Measurements from ENCODE around the gene ACAD11. TPM values are rescaled to one million over a fixed set of nuclear protein-coding genes. Genes with fewer than 3 reads are reported as not detected.

The ACAD11 gene
- total and polyA plus RNA-seq, 2 experiments from 2014 or later, result 31.7 to 40.1 TPM

DNA sequence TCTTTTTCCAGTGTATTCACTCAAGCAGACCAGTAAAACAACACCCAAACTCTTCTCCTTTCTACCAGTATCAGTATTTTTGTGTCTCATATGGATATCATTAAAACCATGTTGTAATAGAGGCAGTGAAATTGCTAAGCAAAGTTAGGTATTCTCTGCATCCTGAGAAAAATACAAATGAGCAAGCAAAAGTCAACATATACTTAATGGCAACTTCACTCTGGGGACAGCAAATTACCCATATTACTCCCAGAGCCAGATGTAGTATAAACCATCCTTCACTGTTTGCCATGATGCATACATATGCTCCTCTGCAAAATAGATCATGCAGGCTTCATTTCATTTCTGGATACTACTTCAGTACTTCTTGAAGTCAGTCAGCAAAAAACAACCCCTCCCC lies 22.6 kb upstream of the ACAD11 start:
- no peak for DNase-seq (ENCODE audit: low read depth in 1 of 2, low spot score in 1 of 2)
- H3K36me3 ChIP-seq, result peaks cover 66% of the 10 kb centered on the region
- no peaks in the 10 kb centered on the region for H3K4me1 ChIP-seq (ENCODE audit: low read depth)
- H3K9me3 ChIP-seq (ENCODE audit: low read depth), result no peaks in the 10 kb centered on the region
- TF ChIP-seq, protein P1, sequence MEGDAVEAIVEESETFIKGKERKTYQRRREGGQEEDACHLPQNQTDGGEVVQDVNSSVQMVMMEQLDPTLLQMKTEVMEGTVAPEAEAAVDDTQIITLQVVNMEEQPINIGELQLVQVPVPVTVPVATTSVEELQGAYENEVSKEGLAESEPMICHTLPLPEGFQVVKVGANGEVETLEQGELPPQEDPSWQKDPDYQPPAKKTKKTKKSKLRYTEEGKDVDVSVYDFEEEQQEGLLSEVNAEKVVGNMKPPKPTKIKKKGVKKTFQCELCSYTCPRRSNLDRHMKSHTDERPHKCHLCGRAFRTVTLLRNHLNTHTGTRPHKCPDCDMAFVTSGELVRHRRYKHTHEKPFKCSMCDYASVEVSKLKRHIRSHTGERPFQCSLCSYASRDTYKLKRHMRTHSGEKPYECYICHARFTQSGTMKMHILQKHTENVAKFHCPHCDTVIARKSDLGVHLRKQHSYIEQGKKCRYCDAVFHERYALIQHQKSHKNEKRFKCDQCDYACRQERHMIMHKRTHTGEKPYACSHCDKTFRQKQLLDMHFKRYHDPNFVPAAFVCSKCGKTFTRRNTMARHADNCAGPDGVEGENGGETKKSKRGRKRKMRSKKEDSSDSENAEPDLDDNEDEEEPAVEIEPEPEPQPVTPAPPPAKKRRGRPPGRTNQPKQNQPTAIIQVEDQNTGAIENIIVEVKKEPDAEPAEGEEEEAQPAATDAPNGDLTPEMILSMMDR (IDR thresholded peaks at IDR 0.05; ENCODE audit: low read depth, low read length), result no peak
- no peaks in the 10 kb centered on the region for H3K27me3 ChIP-seq
- H3K4me3 ChIP-seq, result no peak overlapping the region
- no peak overlapping the region for H3K27ac ChIP-seq

DNA sequence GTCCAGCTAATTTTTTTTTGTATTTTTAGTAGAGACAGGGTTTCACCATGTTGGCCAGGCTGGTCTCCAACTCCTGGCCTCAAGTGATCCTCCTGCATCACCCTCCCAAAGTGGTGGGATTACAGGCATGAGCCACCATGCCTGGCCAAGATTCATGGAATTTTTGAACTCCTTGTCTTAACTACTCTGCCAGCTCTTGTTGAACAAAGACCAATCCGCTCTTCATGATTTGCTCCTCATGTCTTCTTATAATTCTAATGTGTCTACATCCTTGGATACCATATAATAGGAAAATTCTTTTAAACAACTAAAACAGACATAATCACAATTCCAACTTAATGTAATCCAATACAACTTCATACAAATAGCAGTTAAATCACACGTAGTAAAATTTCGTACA lies 21.8 kb upstream of the ACAD11 start:
- Histone ChIP-seq H3K9me3 (ENCODE audit: low read depth) (no peaks in the 10 kb centered on the region), H3K27ac (no peak overlapping the region), H3K36me3 (peaks cover 66% of the 10 kb centered on the region), H3K4me3 (no peak overlapping the region), H3K27me3 (no peaks in the 10 kb centered on the region), H3K4me1 (ENCODE audit: low read depth) (no peaks in the 10 kb centered on the region)
- TF ChIP-seq, protein P1 (IDR thresholded peaks at IDR 0.05; ENCODE audit: low read depth, low read length), result no peak
- DNase-seq (ENCODE audit: low read depth in 1 of 2, low spot score in 1 of 2), result no peak

DNA sequence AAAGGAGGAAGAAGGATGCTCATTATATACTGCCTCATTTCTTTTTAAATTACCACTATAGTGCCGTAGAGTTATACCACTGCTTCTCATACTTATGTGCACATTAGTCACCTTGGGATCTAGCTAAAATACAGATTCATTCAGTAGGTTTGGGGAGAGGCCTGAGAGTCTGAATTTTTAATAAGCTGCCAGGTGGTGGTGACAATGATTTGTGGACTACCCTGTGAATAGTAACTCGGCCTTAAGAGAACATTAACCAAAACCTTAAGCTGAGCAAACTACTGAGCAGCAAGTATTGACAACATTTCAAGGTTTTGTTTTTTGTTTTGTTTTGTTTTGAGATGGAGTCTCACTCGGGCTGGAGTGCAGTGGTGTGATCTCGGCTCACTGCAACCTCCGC lies 20.3 kb upstream of the ACAD11 start:
- TF ChIP-seq, protein P1 (IDR thresholded peaks at IDR 0.05; ENCODE audit: low read depth, low read length), result no peak
- H3K36me3 ChIP-seq, result peaks cover 70% of the 10 kb centered on the region
- H3K4me3 ChIP-seq, result no peak overlapping the region
- H3K27me3 ChIP-seq, result no peaks in the 10 kb centered on the region
- no peak for DNase-seq (ENCODE audit: low read depth in 1 of 2, low spot score in 1 of 2)
- peak overlapping the region; percentile 49 for H3K27ac ChIP-seq
- H3K4me1 ChIP-seq (ENCODE audit: low read depth), result no peaks in the 10 kb centered on the region
- H3K9me3 ChIP-seq (ENCODE audit: low read depth), result no peaks in the 10 kb centered on the region

DNA sequence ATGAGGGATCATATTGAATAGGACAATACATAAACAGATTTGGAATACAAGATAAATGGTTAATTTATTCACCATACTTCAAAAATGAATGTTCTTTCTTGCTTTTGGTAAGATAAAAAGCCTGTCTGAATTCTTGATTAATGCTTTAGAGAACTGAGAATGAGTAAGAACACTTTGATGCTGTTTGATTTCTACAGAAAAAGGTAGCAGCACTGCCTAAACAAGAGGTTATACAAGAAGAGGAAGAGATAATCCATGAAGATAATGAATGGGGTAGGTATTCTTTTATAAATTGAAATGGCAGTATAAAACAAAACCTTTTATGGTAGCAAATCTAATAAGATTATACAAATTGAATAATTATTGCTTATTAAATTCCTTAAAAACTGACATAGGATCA lies 15.8 kb upstream of the ACAD11 start:
- TF ChIP-seq, protein P1 (IDR thresholded peaks at IDR 0.05; ENCODE audit: low read depth, low read length), result no peak
- DNase-seq (ENCODE audit: low read depth in 1 of 2, low spot score in 1 of 2), result no peak
- Histone ChIP-seq H3K9me3 (ENCODE audit: low read depth) (no peaks in the 10 kb centered on the region), H3K27ac (no peak overlapping the region), H3K27me3 (no peaks in the 10 kb centered on the region), H3K4me1 (ENCODE audit: low read depth) (no peaks in the 10 kb centered on the region), H3K4me3 (no peak overlapping the region), H3K36me3 (peaks cover 83% of the 10 kb centered on the region)

DNA sequence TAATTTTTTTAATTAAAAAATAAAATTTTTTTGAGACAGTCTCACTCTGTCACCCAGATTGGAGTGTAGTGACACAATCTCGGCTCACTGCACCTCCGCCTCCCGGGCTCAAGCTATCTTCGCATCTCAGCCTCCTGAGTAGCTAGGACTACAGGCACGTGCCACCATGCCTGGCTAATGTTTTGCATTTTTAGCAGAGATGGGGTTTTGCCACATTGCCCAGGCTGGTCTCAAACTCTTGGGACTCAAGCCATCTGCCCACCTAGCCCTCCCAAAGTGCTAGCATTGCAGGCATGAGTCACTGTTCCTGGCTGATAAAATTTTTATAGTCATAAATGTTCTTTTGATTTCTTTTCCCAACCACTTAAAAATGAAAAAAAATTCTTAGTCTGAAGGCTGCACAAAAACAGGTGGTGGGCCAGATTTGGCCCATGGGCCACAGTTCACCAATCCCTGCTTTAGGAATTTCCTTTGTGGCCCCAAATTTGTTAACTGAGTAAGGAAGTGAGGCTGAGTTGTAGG lies 9.7 kb upstream of the ACAD11 start:
- Histone ChIP-seq H3K27me3 (no peaks in the 10 kb centered on the region), H3K9me3 (ENCODE audit: low read depth) (no peaks in the 10 kb centered on the region)
- no peak for DNase-seq (ENCODE audit: low read depth in 1 of 2, low spot score in 1 of 2)

More for the DNA sequence above, 9.7 kb upstream of the ACAD11 start:
- Histone ChIP-seq H3K4me1 (ENCODE audit: low read depth) (no peaks in the 10 kb centered on the region), H3K36me3 (peaks cover 55% of the 10 kb centered on the region), H3K27ac (no peak overlapping the region), H3K4me3 (no peak overlapping the region)
- TF ChIP-seq, protein P1 (IDR thresholded peaks at IDR 0.05; ENCODE audit: low read depth, low read length), result no peak

Data from cardiac muscle cell (in vitro differentiated cells and primary cell).